Measurements from ENCODE around the gene FBXL7.

DNA sequence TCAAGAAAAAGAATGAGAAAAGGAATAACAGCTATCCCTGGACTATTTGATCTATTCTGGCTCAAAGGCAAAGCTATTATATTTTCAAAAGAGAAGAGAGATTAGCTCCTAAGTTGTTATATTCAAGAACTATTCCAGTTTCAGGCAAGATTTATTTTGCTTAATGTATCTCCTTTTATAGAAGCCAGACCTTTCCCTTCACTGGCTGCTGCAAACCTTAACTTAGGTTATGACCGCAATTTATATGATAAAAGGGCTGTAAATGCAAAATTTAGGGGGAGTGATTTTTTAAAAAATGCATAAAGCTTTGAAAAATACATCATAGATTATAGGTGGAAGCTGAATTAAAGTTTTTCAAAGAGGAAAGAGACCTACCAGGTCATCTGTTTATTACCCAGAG lies 97.8 kb downstream of the FBXL7 start:
- TF ChIP-seq, protein P1, sequence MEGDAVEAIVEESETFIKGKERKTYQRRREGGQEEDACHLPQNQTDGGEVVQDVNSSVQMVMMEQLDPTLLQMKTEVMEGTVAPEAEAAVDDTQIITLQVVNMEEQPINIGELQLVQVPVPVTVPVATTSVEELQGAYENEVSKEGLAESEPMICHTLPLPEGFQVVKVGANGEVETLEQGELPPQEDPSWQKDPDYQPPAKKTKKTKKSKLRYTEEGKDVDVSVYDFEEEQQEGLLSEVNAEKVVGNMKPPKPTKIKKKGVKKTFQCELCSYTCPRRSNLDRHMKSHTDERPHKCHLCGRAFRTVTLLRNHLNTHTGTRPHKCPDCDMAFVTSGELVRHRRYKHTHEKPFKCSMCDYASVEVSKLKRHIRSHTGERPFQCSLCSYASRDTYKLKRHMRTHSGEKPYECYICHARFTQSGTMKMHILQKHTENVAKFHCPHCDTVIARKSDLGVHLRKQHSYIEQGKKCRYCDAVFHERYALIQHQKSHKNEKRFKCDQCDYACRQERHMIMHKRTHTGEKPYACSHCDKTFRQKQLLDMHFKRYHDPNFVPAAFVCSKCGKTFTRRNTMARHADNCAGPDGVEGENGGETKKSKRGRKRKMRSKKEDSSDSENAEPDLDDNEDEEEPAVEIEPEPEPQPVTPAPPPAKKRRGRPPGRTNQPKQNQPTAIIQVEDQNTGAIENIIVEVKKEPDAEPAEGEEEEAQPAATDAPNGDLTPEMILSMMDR (conservative IDR thresholded peaks at IDR 0.05; ENCODE audit: low read length): no peak
- TF ChIP-seq EZH2phosphoT487 (IDR thresholded peaks at IDR 0.05; ENCODE audit: borderline replicate concordance, low read depth, low read length): no peak
